HepG2 (cell line): ENCODE measurements around the gene EPHB4. TPM values are rescaled to one million over a fixed set of nuclear protein-coding genes. Genes with fewer than 3 reads are reported as not detected.

Experiments
- ASH2L ChIP-seq: fragments of 300-600, 200-600 bp; sonication (generic); IDR thresholded peaks from 2 replicates; pipeline ENCODE4 v1.7.0; 2017; ENCODE audit warnings: low read depth, mild to moderate bottlenecking, moderate library complexity, mixed read lengths, low read length; ENCODE audit not compliant: insufficient read length
- GFI1 ChIP-seq: sonication (generic); formaldehyde crosslinking; IDR thresholded peaks from 2 replicates; pipeline ENCODE4 v1.5.0; 2020; ENCODE audit warnings: missing genetic modification reagents, mild to moderate bottlenecking, borderline replicate concordance
- GTF2F1 ChIP-seq: fragments of 150-350 bp; IDR thresholded peaks from 2 replicates; pipeline ENCODE4 v1.6.1; 2014; ENCODE audit warnings: low read length
- GZF1 ChIP-seq: sonication (generic); formaldehyde crosslinking; IDR thresholded peaks from 2 replicates; pipeline ENCODE4 v1.5.1; 2020; ENCODE audit warnings: mild to moderate bottlenecking, missing genetic modification reagents
- HNF4A ChIP-seq: sonication (generic); formaldehyde crosslinking; IDR thresholded peaks from 2 replicates; pipeline ENCODE4 v1.4.0; 2020; ENCODE audit warnings: missing genetic modification reagents
- HOXA5 ChIP-seq: sonication (generic); formaldehyde crosslinking; IDR thresholded peaks from 2 replicates; pipeline ENCODE4 v1.4.0; 2020; ENCODE audit warnings: missing genetic modification reagents
- KAT2B ChIP-seq: fragments of 150-350 bp; IDR thresholded peaks from 2 replicates; pipeline ENCODE4 v1.6.1; 2014; ENCODE audit warnings: low read depth, low read length, borderline replicate concordance
- KDM5A ChIP-seq: fragments of 200-600 bp; sonication (generic); IDR thresholded peaks from 2 replicates; pipeline ENCODE4 v1.7.0; 2018; ENCODE audit warnings: antibody characterized with exemption, mild to moderate bottlenecking, low read length, borderline replicate concordance
- MTA3 ChIP-seq: sonication (generic); formaldehyde crosslinking; IDR thresholded peaks from 2 replicates; pipeline ENCODE4 v1.4.0; 2020; ENCODE audit warnings: missing genetic modification reagents
- NCOR1 ChIP-seq: fragments of 200-600 bp; sonication (generic); IDR thresholded peaks from 2 replicates; pipeline ENCODE4 v1.7.0; 2017; ENCODE audit warnings: antibody characterized with exemption, low read length, borderline replicate concordance
- REST ChIP-seq, 2 experiments: IDR thresholded peaks; 2 replicates each; pipeline ENCODE4 v1.6.1; 2011 to 2012; ENCODE audit warnings: low read length in 2 of 2, borderline replicate concordance in 1 of 2, low read depth in 1 of 2, mild to moderate bottlenecking in 1 of 2, moderate library complexity in 1 of 2
- TCF12 ChIP-seq, 2 experiments: fragments of 450-650 bp in 1 of 2; sonication (generic) in 1 of 2; formaldehyde crosslinking in 1 of 2; IDR thresholded peaks; 2 replicates each; pipeline versions ENCODE4 v1.6.1 to v1.8.0; 2017 to 2022; ENCODE audit warnings: antibody characterized with exemption in 1 of 2, mild to moderate bottlenecking in 1 of 2, missing genetic modification reagents in 1 of 2, moderate library complexity in 1 of 2
- UBTF ChIP-seq: sonication (generic); formaldehyde crosslinking; IDR thresholded peaks from 2 replicates; pipeline ENCODE4 v1.4.0; 2020; ENCODE audit warnings: mild to moderate bottlenecking, missing genetic modification reagents
- ZBTB10 ChIP-seq: sonication (generic); formaldehyde crosslinking; IDR thresholded peaks from 2 replicates; pipeline ENCODE4 v1.4.0; 2020; ENCODE audit warnings: missing genetic modification reagents, borderline replicate concordance
- ZGPAT ChIP-seq: IDR thresholded peaks from 2 replicates; pipeline ENCODE4 v1.6.1; 2016; ENCODE audit warnings: mild to moderate bottlenecking
- ZNF563 ChIP-seq: sonication (generic); formaldehyde crosslinking; IDR thresholded peaks from 2 replicates; pipeline ENCODE4 v1.8.0; 2022; ENCODE audit warnings: mild to moderate bottlenecking, moderate library complexity, missing genetic modification reagents
- ZNF678 ChIP-seq: sonication (generic); formaldehyde crosslinking; IDR thresholded peaks from 2 replicates; pipeline ENCODE4 v1.4.0; 2020; ENCODE audit warnings: mild to moderate bottlenecking, missing genetic modification reagents
- ZNF724P ChIP-seq: sonication (generic); formaldehyde crosslinking; IDR thresholded peaks from 2 replicates; pipeline ENCODE4 v1.8.0; 2022; ENCODE audit warnings: missing genetic modification reagents, borderline replicate concordance
- polyA plus RNA-seq, 8 experiments: library from polyadenylated mRNA; depleted of rRNA in 3 of 8; stranded (reverse) in 7 of 8; unstranded in 1 of 8; fragments of >200 nt; fragmentation: Illumina TruSeq in 4 of 8; extraction: Trizol in 4 of 8; gene quantifications; 2 replicates each; pipeline versions ENCODE4 v1.2.1 to v1.2.3, GENCODE V29; 2011 to 2016; ENCODE audit warnings: low read depth in 4 of 8, missing spikeins in 1 of 8, mixed read lengths in 1 of 8; ENCODE audit not compliant: insufficient read depth in 1 of 8
- total RNA-seq, 5 experiments: library from RNA; depleted of rRNA; stranded (reverse); fragments of >200 nt; fragmentation: Illumina TruSeq; extraction: Trizol; gene quantifications; 2 replicates each; pipeline ENCODE4 v1.2.3, GENCODE V29; 2016; ENCODE audit warnings: low read depth in 1 of 5

EPHB4 gene
- total and polyA plus RNA-seq, 2 of the 13 experiments (the other 11 are each of a cell fraction or from before 2014, with no cell fraction given), result 61.4 to 69.6 TPM

GRCh38 chr7:100875356-100875751, 48.0 kb upstream of the EPHB4 start (continued):
- TF ChIP-seq KDM5A (peak; percentile 33; the same call in 1 of the 2 replicates), ASH2L (peak; percentile 73), KAT2B (no peak), MTA3 (CRISPR knock-in tag) (0 out of 2 replicates have a peak, but pooled peaks have one; percentile 42), TCF12 (IDR thresholded peaks at IDR 0.05) (no peak), TCF12 (CRISPR knock-in tag; IDR thresholded peaks at IDR 0.05) (no peak), NCOR1 (0 out of 2 replicates have a peak, but pooled peaks have one; percentile 25), ZGPAT (CRISPR knock-in tag) (0 out of 2 replicates have a peak, but pooled peaks have one; percentile 0), ZBTB10 (0 out of 2 replicates have a peak, but pooled peaks have one; percentile 10), ZNF678 (CRISPR knock-in tag) (0 out of 2 replicates have a peak, but pooled peaks have one; percentile 6), ZNF563 (CRISPR knock-in tag) (peak; percentile 10; the same call in 1 of the 2 replicates), HOXA5 (CRISPR knock-in tag) (no peak), UBTF (CRISPR knock-in tag) (peak; percentile 58; the same call in 1 of the 2 replicates), HNF4A (CRISPR knock-in tag) (0 out of 2 replicates have a peak, but pooled peaks have one; percentile 2), GTF2F1 (no peak), ZNF724P (CRISPR knock-in tag) (0 out of 2 replicates have a peak, but pooled peaks have one; percentile 26), REST (IDR thresholded peaks at IDR 0.05; ENCODE audit: borderline replicate concordance in 1 of 2, low read depth in 1 of 2, low read length in 2 of 2) (no peak), GFI1 (CRISPR knock-in tag) (peak; percentile 16; the same call in 1 of the 2 replicates), GZF1 (CRISPR knock-in tag) (0 out of 2 replicates have a peak, but pooled peaks have one; percentile 2)
